GM19035 (cell line): ENCODE results near the gene SLC6A5.

Source experiments
- ATAC-seq: cut with Tn5 transposase; IDR thresholded peaks from one replicate; pipeline ENCODE4 v1.9.1; 2021; ENCODE audit not compliant: unreplicated experiment

The SLC6A5 gene

DNA sequence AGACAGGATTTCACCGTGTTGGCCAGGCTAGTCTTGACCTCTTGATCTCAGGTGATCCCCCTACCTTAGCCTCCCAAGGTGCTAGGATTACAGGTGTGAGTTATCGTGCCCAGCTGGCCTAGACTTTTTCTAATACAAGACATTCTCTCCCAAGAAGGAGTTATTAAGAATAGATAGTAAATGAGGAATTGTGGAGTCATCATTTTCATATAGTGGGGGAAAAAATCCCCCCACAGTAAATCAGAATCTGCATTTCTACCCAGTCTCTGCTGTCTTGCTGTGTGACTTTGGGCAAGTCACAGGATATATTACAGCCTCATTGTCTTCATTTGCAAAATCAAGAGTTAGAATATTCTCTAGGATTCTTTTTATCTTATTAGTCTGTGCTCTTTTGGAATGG lies 21.6 kb downstream of the SLC6A5 start:
- no peak for ATAC-seq

DNA sequence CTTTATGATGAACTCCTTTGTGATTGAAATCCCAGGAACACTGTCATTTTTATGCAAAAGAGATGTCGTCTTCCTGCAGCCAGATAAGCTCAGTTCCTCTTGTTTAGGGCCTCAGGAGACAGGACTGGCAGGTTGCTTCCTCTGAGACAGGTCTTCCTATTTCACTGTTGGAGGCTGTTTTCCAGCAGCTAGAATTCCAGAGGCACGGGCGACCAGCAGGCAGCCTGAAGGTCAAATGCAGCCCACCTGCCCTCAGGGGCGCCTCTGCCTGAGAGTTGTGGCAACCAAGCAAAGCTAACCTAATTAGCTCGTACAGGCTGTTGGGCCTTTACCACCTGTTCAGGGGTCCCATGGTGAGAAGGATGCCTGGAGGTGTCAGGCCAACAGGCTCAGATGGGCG lies 22.3 kb downstream of the SLC6A5 start:
- no peak for ATAC-seq

GRCh38 chr11:20623252-20623651 lies 23.8 kb downstream of the SLC6A5 start:
- ATAC-seq: no peak

GRCh38 chr11:20626279-20626678 lies 26.9 kb downstream of the SLC6A5 start:
- no peak for ATAC-seq

DNA sequence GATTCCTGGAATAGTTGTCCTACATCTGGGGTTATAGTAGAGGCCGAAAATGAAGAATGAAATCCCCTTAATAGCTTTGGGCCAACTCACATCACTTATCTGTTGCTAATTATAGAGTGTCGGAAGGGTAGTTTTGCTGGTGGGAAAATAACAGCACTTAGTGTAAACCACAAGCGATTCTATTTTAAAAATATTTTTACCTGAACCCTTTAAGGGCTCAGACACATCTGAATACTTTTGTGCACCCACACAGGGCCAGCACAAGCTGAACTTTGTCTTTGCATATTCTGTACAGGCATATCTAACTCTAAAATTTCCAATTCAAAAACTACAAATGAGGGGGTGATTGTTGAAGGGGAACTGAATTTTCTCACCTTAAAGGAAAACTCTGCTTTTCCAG lies 27.6 kb downstream of the SLC6A5 start:
- no peak for ATAC-seq

DNA sequence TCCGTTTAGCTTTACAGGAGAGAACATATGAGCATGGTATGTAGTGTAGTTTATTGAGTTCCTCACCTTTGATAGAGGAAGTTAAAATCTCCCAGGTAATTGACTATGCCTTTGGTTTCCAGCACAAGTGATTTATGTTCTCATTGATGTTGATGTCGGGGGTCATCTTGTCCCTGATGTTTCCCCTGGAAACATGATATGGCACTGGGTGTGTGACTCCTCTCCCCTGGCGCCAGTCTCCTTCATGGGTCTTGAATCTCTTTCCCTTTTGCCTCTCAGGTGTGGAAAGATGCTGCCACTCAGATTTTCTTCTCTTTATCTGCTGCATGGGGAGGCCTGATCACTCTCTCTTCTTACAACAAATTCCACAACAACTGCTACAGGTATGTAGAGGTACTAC lies 28.3 kb downstream of the SLC6A5 start:
- ATAC-seq: no peak

- no peak for ATAC-seq
Observed at GRCh38 chr11:20631519-20632168, 32.2 kb downstream of the SLC6A5 start.

DNA sequence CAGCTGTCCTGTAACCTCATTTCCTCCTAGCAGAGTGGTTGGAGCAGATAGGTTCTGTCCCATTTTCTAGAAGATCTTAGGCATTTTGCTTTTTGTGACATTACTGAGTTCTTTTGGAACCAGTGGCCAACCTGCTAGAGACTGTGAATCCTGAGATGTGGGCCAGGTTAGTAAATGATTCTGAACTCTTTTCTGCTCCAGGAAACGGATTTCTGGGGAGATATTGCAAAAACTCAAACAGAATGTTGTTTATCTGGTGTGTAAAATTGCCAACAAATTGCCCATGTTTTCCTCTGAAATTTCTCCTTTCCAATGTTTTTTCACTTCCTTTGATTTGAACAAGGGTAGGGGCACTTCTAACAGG lies 32.7 kb downstream of the SLC6A5 start:
- no peak for ATAC-seq

DNA sequence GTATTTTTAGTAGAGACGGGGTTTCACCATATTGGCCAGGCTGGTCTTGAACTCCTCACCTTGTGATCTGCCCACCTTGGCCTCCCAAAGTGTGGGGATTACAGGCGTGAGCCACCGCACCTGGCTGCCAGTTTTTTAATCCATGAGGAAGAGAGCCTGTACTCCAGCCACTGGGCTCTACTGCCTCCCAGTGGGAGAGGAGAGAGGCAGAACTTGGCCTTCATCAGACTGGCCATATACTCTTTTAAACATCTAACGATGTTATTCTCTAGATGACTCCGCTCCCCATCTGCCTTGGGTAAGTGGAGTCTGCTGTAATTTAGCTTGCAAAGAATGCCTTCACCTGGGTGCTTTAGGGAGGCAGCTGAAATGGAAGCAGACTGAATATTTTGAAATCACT lies 34.6 kb downstream of the SLC6A5 start:
- ATAC-seq: no peak

GRCh38 chr11:20634781-20635180 lies 35.4 kb downstream of the SLC6A5 start:
- no peak for ATAC-seq

GRCh38 chr11:20638074-20638473 lies 38.7 kb downstream of the SLC6A5 start:
- ATAC-seq: no peak

DNA sequence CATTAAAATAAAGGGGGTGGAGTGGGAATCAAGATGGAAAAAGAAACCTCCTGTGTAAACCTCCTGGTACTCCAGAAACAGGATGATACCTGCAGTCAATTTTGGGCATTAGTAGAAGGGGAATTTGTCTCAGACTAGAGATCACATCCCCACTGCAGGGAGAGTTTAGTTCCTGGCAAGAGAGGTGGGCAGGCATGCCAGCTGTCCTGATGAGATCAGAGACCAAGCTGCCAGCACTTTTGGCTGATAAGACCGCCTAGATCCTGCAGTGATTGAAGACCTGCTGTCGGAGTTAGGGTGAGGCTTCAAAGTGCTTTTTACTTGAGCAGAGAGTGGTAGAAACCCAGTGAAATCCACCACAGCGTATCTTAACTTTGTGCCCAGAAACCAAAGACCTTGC lies 40.3 kb downstream of the SLC6A5 start:
- ATAC-seq: no peak

- ATAC-seq: no peak
Observed at GRCh38 chr11:20640401-20640800, 41.0 kb downstream of the SLC6A5 start.

GRCh38 chr11:20644360-20644759 lies 45.0 kb downstream of the SLC6A5 start:
- ATAC-seq: no peak

DNA sequence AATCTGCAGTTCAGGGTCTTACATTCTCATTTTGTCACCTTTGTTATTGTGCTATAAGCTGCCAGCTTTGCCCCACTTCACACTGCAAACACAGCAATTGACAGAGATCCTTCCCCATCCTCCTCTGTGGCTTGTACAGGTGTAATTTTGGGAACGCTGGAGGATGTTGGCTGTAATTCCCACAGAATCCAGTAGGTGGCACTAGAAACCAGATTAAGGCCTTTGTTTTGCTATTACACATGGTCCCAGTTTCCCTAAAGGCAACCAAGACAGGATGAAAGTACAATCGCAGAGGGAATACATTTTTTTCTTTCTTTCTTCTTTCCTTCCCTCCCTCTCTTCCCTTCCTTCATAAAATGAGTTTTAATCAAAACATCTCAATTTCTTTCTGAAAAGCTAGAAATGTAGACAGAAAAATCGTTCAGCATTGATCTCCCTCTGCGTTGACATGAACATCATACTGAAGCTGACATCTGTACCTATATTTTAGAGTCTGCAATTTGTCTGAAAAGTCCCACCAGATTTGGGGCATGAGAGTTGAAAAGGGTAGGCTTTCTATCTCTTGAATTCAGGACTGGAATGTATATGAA lies 48.7 kb downstream of the SLC6A5 start:
- ATAC-seq: peak; percentile 67

GRCh38 chr11:20652150-20652806 lies 52.9 kb downstream of the SLC6A5 start:
- ATAC-seq: no peak

GRCh38 chr11:20654038-20654437 lies 54.6 kb downstream of the SLC6A5 start:
- ATAC-seq: no peak

DNA sequence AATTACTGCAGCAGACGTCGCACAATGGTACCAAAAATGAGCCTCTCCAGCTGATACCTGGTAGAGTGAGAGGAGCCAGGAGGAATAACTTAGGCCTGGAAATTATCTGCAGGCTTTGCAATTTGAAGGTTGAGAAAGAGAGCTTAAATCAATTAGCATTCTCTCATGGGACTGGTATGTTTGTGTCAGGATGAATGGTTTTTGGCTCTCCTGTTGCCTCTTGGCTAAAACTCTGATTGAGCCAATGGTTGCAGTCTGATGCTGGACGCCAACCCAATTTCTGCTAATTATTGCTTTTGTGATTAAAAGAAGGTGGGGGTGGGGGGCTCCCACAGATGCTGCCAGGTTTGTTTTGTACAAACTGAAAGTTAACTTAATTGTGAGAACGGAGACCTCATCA lies 57.5 kb downstream of the SLC6A5 start:
- ATAC-seq: no peak

- ATAC-seq: no peak
Observed at GRCh38 chr11:20658135-20658534, 58.7 kb downstream of the SLC6A5 start.

DNA sequence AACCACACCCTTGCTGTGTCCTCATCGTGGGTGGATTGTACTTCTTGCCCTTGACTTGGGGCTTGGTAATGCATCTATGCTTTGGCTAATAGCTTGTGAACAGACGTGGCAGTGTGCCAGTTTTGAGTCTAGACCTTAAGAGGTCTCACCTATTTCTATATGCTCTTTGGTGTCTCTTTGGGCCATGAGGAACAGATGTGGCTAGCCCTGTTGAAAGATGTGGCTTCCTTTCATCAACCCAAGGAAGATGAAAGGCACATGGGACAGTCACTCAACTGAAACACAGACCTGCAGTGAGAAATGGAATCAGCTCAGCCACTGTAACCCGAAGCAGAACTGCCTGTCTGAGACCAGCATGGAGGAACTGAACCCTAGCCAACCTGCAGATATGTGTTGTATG lies 62.0 kb downstream of the SLC6A5 start:
- ATAC-seq: no peak

DNA sequence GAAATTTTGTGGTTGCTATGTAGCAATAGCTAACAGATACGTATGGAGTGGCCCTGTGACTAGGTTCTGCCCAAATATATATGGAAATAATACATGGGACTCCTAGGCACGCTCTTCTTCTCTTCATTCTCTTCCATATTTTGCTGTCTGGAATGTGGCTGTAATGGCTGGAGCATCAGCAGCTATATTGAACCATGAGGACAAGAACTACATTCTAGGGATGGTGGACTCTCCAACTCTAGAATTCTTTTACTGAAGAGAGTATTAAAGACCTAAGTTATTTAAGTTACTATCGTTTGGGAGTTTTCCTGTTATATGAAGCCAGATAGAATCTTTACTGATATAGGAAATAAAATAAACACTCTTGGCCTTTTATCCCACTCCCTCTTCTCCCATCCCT lies 62.4 kb downstream of the SLC6A5 start:
- no peak for ATAC-seq

GRCh38 chr11:20668131-20668809 lies 68.9 kb downstream of the SLC6A5 start:
- ATAC-seq: no peak
